T-cell (primary cell): Measurements from ENCODE around the gene OR1J4. TPM values are rescaled to one million over a fixed set of nuclear protein-coding genes. Genes with fewer than 3 reads are reported as not detected.

Experiments
- ATAC-seq, 4 experiments: fragments of 200-7000 bp in 3 of 4; fragments of 150-1000 bp in 1 of 4; cut with Tn5 transposase; replicated peaks in 1 of 4; 1 replicate in 3 of 4; 2 replicates in 1 of 4; pipeline ENCODE4 v1.10.0; 2021; ENCODE audit warnings: moderate library complexity in 3 of 4, mild to moderate bottlenecking in 2 of 4, moderate number of reproducible peaks in 1 of 4
- CTCF ChIA-PET, 2 donors: fragments of 300-600 bp; sonication (Branson Sonifier 250); formaldehyde crosslinking; loops; one replicate each; lab custom pipeline; 2022; ENCODE audit warnings: antibody characterized with exemption in 2 of 2; lab: Charles Lee
- POLR2A ChIA-PET, 2 donors: fragments of 300-600 bp; sonication (Branson Sonifier 250); formaldehyde crosslinking; loops; one replicate each; lab custom pipeline; 2022; ENCODE audit warnings: antibody characterized with exemption in 2 of 2; lab: Charles Lee
- DNase-seq, 35 experiments: peaks; one replicate each; pipeline versions ENCODE4 v3.0.0 to v3.0.0-alpha.2; 2013 to 2023
- H3K27ac ChIP-seq: one replicate; pipeline ENCODE4 v1.5.1; 2013; ENCODE audit warnings: low read length
- H3K27me3 ChIP-seq, 2 experiments: replicated peaks in 1 of 2; 1 replicate in 1 of 2; 2 replicates in 1 of 2; pipeline versions ENCODE4 v1.6.1 to v1.7.0; 2013; ENCODE audit warnings: low read length in 1 of 2, mixed read lengths in 1 of 2; ENCODE audit not compliant: control insufficient read depth in 2 of 2, insufficient read depth in 2 of 2; ENCODE audit errors: extremely low read depth in 1 of 2
- H3K36me3 ChIP-seq, 2 donors: 1 replicate in 1 of 2; 2 replicates in 1 of 2; pipeline versions ENCODE4 v1.6.1 to v1.7.0; 2013; ENCODE audit warnings: low read length in 1 of 2; ENCODE audit not compliant: control insufficient read depth in 2 of 2, insufficient read depth in 1 of 2; ENCODE audit errors: extremely low read depth in 1 of 2
- H3K4me1 ChIP-seq, 2 experiments: 1 replicate in 1 of 2; 2 replicates in 1 of 2; pipeline versions ENCODE4 v1.6.1 to v1.7.0; 2013; ENCODE audit warnings: low read length in 2 of 2, mixed read lengths in 1 of 2; ENCODE audit not compliant: insufficient read depth in 2 of 2, control insufficient read depth in 1 of 2; ENCODE audit errors: extremely low read depth in 1 of 2
- H3K4me3 ChIP-seq, 2 donors: 1 replicate in 1 of 2; 2 replicates in 1 of 2; pipeline versions ENCODE4 v1.5.1 to v1.7.0; 2013; ENCODE audit warnings: mild to moderate bottlenecking in 2 of 2, low read length in 1 of 2, moderate library complexity in 1 of 2; ENCODE audit not compliant: control insufficient read depth in 1 of 2; ENCODE audit errors: extremely low read depth in 1 of 2
- H3K9me3 ChIP-seq: 2 replicates; pipeline ENCODE4 v1.7.0; 2013
- H3K27ac Mint-ChIP-seq, 2 donors: one replicate each; pipeline ENCODE4 v1.8.0; 2020 to 2021; ENCODE audit warnings: mild to moderate bottlenecking in 2 of 2, mixed read lengths in 2 of 2
- H3K27me3 Mint-ChIP-seq, 2 donors: one replicate each; pipeline ENCODE4 v1.8.0; 2021 to 2022; ENCODE audit warnings: mixed read lengths in 2 of 2
- H3K36me3 Mint-ChIP-seq: one replicate; pipeline ENCODE4 v1.8.0; 2021; ENCODE audit warnings: mixed read lengths
- H3K4me1 Mint-ChIP-seq, 3 donors: one replicate each; pipeline ENCODE4 v1.8.0; 2020 to 2022; ENCODE audit warnings: mixed read lengths in 3 of 3, mild to moderate bottlenecking in 1 of 3
- H3K4me3 Mint-ChIP-seq, 3 donors: one replicate each; pipeline ENCODE4 v1.8.0; 2020 to 2022; ENCODE audit warnings: mild to moderate bottlenecking in 3 of 3, mixed read lengths in 3 of 3, moderate library complexity in 3 of 3
- H3K9me3 Mint-ChIP-seq, 3 donors: one replicate each; pipeline ENCODE4 v1.8.0; 2020 to 2022; ENCODE audit warnings: mixed read lengths in 3 of 3
- WGBS: methylation state at CpG from one replicate; pipeline ENCODE4 v1.1.5; 2013; ENCODE audit warnings: missing lambda C conversion rate; ENCODE audit not compliant: insufficient coverage; 5-methylcytosine and 5-hydroxymethylcytosine counted together
- total RNA-seq, 35 experiments: library from RNA in 6 of 35; stranded (reverse) in 6 of 35; fragments of 120-200 nt in 1 of 35; gene quantifications; one replicate each; pipeline versions ENCODE4 v1.2.1 to v1.2.4 and lab custom pipeline; 2013 to 2026

OR1J4 gene
- total RNA-seq, 5 donors from 2014 or later (not counting 1 experiment from before 2014, with no cell fraction given), result not detected

DNA sequence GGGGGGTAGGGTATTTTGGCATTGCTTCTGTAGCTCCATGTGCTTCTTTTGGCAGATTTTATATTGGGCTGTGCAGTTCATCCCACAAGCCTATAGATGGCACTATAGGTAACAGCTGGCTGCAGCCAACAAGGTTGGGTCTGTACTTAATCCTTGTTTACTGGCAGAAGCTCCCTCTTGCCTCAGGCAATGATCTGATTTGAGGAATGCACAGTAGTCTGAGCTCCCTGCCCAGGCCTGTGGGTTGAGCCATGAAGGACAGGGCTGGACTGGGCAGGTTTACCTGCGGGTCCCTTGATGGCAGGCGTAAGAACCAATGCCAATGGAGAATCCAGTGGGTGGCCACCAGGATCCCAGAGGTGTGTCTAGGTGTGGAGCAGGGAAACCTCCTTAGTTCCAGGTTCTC is 20.1 kb upstream of the OR1J4 start:
- Histone ChIP-seq H3K4me3 (no peak overlapping the region), H3K9me3 (no peaks in the 10 kb centered on the region), H3K36me3 (no peaks in the 10 kb centered on the region), H3K27ac (no peak overlapping the region), H3K4me1 (no peaks in the 10 kb centered on the region), H3K27me3 (peaks cover 2 to 17% of the 10 kb centered on the region in 2 experiments)
- no peak overlapping the region for H3K27ac Mint-ChIP-seq
- H3K4me3 Mint-ChIP-seq, result no peak overlapping the region
- H3K36me3 Mint-ChIP-seq, result no peaks in the 10 kb centered on the region
- CTCF ChIA-PET, result interaction anchor here (0.6 to 1.9 kb wide), 12 partner anchors 8 to 851 kb away, joined by 3 to 9 read pairs (median 3); no protein-coding TSS in a partner anchor
- H3K27me3 Mint-ChIP-seq, result peaks cover 12 to 39% of the 10 kb centered on the region in 2 donors
- ATAC-seq (peak in 3 of 4 experiments; percentile 37 to 55 (median 43)), DNase-seq (peak in 7 of 35 experiments; percentile 2 to 44 (median 3))
- POLR2A ChIA-PET, result no interaction called here
- H3K9me3 Mint-ChIP-seq, result peaks cover 0 to 10% (median 2%) of the 10 kb centered on the region in 3 donors
- H3K4me1 Mint-ChIP-seq, result no peaks in the 10 kb centered on the region
- WGBS, result 44% methylated on average over 2 of the region's 2 CpGs

DNA sequence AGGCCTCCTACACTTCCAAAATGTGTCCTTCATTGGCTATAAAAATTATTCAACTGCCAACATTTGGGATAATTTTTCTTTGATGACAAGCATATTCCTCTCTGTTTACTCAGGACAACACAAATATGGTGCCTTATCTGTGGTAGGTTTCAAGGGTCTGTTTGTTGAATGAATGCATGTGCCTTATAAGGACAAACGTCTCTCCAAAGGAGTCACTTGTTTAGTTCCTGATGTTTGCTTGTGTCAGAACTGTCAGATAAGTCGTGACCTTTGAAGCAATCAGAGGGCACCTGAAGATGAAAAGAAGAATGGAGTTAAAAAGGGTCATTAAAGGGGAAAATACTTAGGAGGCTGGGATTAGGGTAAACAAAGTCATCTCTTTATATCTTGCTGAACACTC is 12.0 kb upstream of the OR1J4 start:
- no peak for ATAC-seq
- no peak overlapping the region for H3K4me3 Mint-ChIP-seq

DNA sequence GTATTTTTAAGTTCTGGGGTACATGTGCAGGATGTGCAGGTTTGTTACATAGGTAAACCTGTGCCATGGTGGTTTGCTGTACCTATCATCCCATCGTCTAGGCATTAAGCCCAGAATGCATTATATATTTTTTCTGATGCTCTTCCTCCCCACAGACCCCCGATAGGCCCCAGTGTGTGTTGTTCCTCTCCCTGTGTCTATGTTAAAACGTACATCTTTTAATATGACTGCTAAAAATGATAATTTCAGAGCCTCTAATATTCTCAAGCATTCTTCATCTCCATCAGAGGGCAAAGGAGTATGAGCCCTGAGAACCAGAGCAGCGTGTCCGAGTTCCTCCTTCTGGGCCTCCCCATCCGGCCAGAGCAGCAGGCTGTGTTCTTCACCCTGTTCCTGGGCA is 8.4 kb upstream of the OR1J4 start, which contains the start of gene OR1J2:
TSS of gene OR1J2 (plus strand) at position 301 of the 400 bp plus-strand sequence. CDS start at position 301, 0 bp downstream.
- Histone ChIP-seq H3K27me3 (peaks cover 0 to 6% of the 10 kb centered on the region in 2 experiments), H3K4me3 (no peak within 1 kb of the TSS), H3K36me3 (no peaks in the 10 kb centered on the region), H3K27ac (no peak within 1 kb of the TSS), H3K4me1 (no peaks in the 10 kb centered on the region), H3K9me3 (no peaks in the 10 kb centered on the region)
- Mint-ChIP-seq H3K36me3 (no peaks in the 10 kb centered on the region), H3K9me3 (no peaks in the 10 kb centered on the region), H3K27ac (no peak within 1 kb of the TSS), H3K4me3 (no peak within 1 kb of the TSS), H3K4me1 (no peaks in the 10 kb centered on the region), H3K27me3 (peaks cover 11 to 24% of the 10 kb centered on the region in 2 donors)
- 67% methylated on average over 1 of the region's 6 CpGs for WGBS
- POLR2A ChIA-PET, result no interaction called here
- no peak for DNase-seq
- CTCF ChIA-PET, result interaction anchor here in 1 of 2 donors (0.5 kb wide), 1 partner anchor 875 kb away, joined by 3 read pairs; no protein-coding TSS in a partner anchor
- ATAC-seq, result no peak

More for the DNA sequence above, 12.0 kb upstream of the OR1J4 start:
- POLR2A ChIA-PET, result no interaction called here
- H3K27me3 ChIP-seq, result peaks cover 0 to 4% of the 10 kb centered on the region in 2 experiments
- H3K4me3 ChIP-seq, result no peak overlapping the region
- no peak overlapping the region for H3K27ac ChIP-seq
- CTCF ChIA-PET, result interaction anchor here in 1 of 2 donors (1.0 kb wide), 1 partner anchor 8 kb away, joined by 3 read pairs; no protein-coding TSS in a partner anchor
- no peaks in the 10 kb centered on the region for H3K36me3 Mint-ChIP-seq
- H3K36me3 ChIP-seq, result no peaks in the 10 kb centered on the region
- H3K27ac Mint-ChIP-seq, result no peak overlapping the region
- H3K9me3 Mint-ChIP-seq, result no peaks in the 10 kb centered on the region
- no CpG with 5 or more reads among the region's 2 CpGs for WGBS
- H3K9me3 ChIP-seq, result no peaks in the 10 kb centered on the region
- H3K4me1 Mint-ChIP-seq, result no peaks in the 10 kb centered on the region
- H3K27me3 Mint-ChIP-seq, result peaks cover 10 to 21% of the 10 kb centered on the region in 2 donors
- DNase-seq, result no peak
- H3K4me1 ChIP-seq, result no peaks in the 10 kb centered on the region

DNA sequence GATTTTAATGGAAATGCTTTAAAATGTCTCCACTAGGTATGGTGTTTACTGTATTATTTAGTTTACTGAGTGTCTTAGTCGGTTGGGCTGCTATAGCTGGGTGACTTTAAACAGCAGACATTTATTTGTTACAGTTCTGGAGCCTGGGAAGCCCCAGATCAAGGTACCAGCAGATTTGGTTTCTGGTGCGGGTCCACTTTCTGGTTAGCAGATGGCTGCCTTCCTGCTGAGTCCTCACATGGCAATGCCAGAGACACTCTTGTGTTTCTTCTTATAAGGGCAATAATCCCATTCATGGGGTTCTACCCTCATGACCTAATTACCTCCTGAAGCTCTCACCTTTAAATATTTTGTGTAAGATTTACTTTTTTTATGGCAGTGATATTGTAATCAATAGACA is 715 bp upstream of the OR1J4 start:
- Histone ChIP-seq H3K4me3 (no peak overlapping the region), H3K27me3 (peaks cover 2 to 3% of the 10 kb centered on the region in 2 experiments), H3K36me3 (no peaks in the 10 kb centered on the region), H3K9me3 (no peaks in the 10 kb centered on the region), H3K4me1 (no peaks in the 10 kb centered on the region), H3K27ac (no peak overlapping the region)
- ATAC-seq, result no peak
- Mint-ChIP-seq H3K27ac (no peak overlapping the region), H3K9me3 (no peaks in the 10 kb centered on the region), H3K27me3 (peaks cover 15 to 22% of the 10 kb centered on the region in 2 donors), H3K36me3 (no peaks in the 10 kb centered on the region), H3K4me1 (no peaks in the 10 kb centered on the region), H3K4me3 (no peak overlapping the region)
- POLR2A ChIA-PET, result no interaction called here
- no peak for DNase-seq
- 100% methylated on average over 1 of the region's 2 CpGs for whole genome bisulfite sequencing
- CTCF ChIA-PET, result no interaction called here

DNA sequence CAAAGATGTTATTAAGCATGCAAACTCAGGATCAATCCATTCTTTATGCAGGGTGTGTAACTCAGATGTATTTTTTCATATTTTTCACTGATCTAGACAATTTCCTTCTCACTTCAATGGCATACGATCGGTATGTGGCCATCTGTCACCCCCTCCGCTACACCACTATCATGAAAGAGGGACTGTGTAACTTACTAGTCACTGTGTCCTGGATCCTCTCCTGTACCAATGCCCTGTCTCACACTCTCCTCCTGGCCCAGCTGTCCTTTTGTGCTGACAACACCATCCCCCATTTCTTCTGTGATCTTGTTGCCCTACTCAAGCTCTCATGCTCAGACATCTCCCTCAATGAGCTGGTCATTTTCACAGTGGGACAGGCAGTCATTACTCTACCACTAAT is 435 bp downstream of the OR1J4 start:
- Mint-ChIP-seq H3K4me1 (no peaks in the 10 kb centered on the region), H3K27me3 (peaks cover 20 to 23% of the 10 kb centered on the region in 2 donors), H3K36me3 (no peaks in the 10 kb centered on the region), H3K9me3 (no peaks in the 10 kb centered on the region), H3K27ac (no peak overlapping the region), H3K4me3 (no peak overlapping the region)
- Histone ChIP-seq H3K36me3 (no peaks in the 10 kb centered on the region), H3K4me3 (no peak overlapping the region), H3K27me3 (peaks cover 2 to 3% of the 10 kb centered on the region in 2 experiments), H3K27ac (no peak overlapping the region), H3K4me1 (no peaks in the 10 kb centered on the region), H3K9me3 (no peaks in the 10 kb centered on the region)
- ATAC-seq (no peak), DNase-seq (no peak)
- ChIA-PET POLR2A (no interaction called here), CTCF (no interaction called here)
- 90% methylated on average over 3 of the region's 3 CpGs for WGBS

DNA sequence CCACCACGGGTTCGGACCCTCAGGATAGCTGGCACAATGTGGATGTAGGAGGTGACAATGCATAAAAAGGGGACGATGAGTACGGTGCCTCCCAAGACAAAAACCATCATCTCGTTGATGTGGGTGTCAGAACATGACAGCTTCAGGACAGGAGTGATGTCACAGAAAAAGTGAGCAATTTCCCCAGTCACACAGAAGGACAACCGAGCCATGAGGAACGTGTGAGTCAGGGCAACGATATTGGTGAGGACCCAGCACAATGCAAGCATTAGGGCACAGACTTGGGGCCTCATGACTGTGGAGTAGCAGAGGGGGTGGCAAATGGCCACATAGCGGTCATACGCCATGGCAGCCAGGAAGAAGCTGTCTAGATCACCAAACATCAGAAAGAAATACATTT is 7.7 kb downstream of the OR1J4 start:
- DNase-seq (no peak), ATAC-seq (no peak)
- ChIA-PET POLR2A (no interaction called here), CTCF (no interaction called here)
- Histone ChIP-seq H3K4me1 (no peaks in the 10 kb centered on the region), H3K27ac (no peak overlapping the region), H3K36me3 (no peaks in the 10 kb centered on the region), H3K27me3 (peaks cover 0 to 8% of the 10 kb centered on the region in 2 experiments), H3K9me3 (no peaks in the 10 kb centered on the region), H3K4me3 (no peak overlapping the region)
- WGBS, result 40% methylated on average over 2 of the region's 10 CpGs
- Mint-ChIP-seq H3K36me3 (no peaks in the 10 kb centered on the region), H3K27ac (no peak overlapping the region), H3K9me3 (no peaks in the 10 kb centered on the region), H3K27me3 (peaks cover 22 to 33% of the 10 kb centered on the region in 2 donors), H3K4me1 (no peaks in the 10 kb centered on the region), H3K4me3 (no peak overlapping the region)
